ENCODE data around the gene BCL7C. TPM values are rescaled to one million over a fixed set of nuclear protein-coding genes. Genes with fewer than 3 reads are reported as not detected.
"Not testable (repeated sequence)": the region's sequence is repeated elsewhere in the genome, so short reads cannot be mapped to it uniquely, and the experiment has no call there.

The BCL7C gene
- total RNA-seq, 2 donors from 2014 or later: 22.5 to 22.8 TPM

- H3K36me3 Mint-ChIP-seq (ENCODE audit: low read depth): no peaks in the 10 kb centered on the region
- peaks cover 25% of the 10 kb centered on the region for H3K4me1 Mint-ChIP-seq
- no peak for ATAC-seq
- H3K27me3 Mint-ChIP-seq: no peaks in the 10 kb centered on the region
- H3K4me3 Mint-ChIP-seq: peak within 1 kb of the TSS; percentile 63
- peak within 1 kb of the TSS; percentile 67 for H3K27ac Mint-ChIP-seq
- H3K9me3 ChIP-seq (ENCODE audit: control insufficient read depth, low read length, poor library complexity, severe bottlenecking): no peaks in the 10 kb centered on the region
- no peak for DNase-seq
Measured at GRCh38 chr16:30896261-30896888, 2.5 kb upstream of the BCL7C start, which contains the start of gene CTF1. Gene CTF1 (plus strand): TSS chr16:30896614. CDS start chr16:30896644, 30 bp downstream.

GRCh38 chr16:30895627-30896260, 1.9 kb upstream of the BCL7C start:
- H3K36me3 Mint-ChIP-seq (ENCODE audit: low read depth): no peaks in the 10 kb centered on the region
- no peak for ATAC-seq
- H3K4me1 Mint-ChIP-seq: peaks cover 22% of the 10 kb centered on the region
- H3K4me3 Mint-ChIP-seq: peak overlapping the region; percentile 28
- H3K27ac Mint-ChIP-seq: peak overlapping the region; percentile 56
- H3K9me3 ChIP-seq (ENCODE audit: control insufficient read depth, low read length, poor library complexity, severe bottlenecking): no peaks in the 10 kb centered on the region
- H3K27me3 Mint-ChIP-seq: no peaks in the 10 kb centered on the region
- DNase-seq: no peak

- Mint-ChIP-seq H3K27me3 (no peaks in the 10 kb centered on the region), H3K27ac (peak overlapping the region; percentile 56), H3K4me3 (peak overlapping the region; percentile 74), H3K4me1 (peaks cover 22% of the 10 kb centered on the region), H3K36me3 (ENCODE audit: low read depth) (peaks cover 1% of the 10 kb centered on the region)
- DNase-seq (no peak), ATAC-seq (no peak)
- no peaks in the 10 kb centered on the region for H3K9me3 ChIP-seq (ENCODE audit: control insufficient read depth, low read length, poor library complexity, severe bottlenecking)
Measured at GRCh38 chr16:30894540-30895368, 877 bp upstream of the BCL7C start.

- Mint-ChIP-seq H3K36me3 (ENCODE audit: low read depth) (peaks cover 5% of the 10 kb centered on the region), H3K27me3 (no peaks in the 10 kb centered on the region)
Measured at GRCh38 chr16:30893417-30893743, 497 bp downstream of the BCL7C start.

GRCh38 chr16:30892670-30893416, 1.0 kb downstream of the BCL7C start:
- Mint-ChIP-seq H3K4me1 (peaks cover 27% of the 10 kb centered on the region), H3K36me3 (ENCODE audit: low read depth) (peaks cover 5% of the 10 kb centered on the region), H3K27me3 (no peaks in the 10 kb centered on the region), H3K27ac (peak overlapping the region; percentile 62), H3K4me3 (peak overlapping the region; percentile 96)
- no peaks in the 10 kb centered on the region for H3K9me3 ChIP-seq (ENCODE audit: control insufficient read depth, low read length, poor library complexity, severe bottlenecking)
- DNase-seq: no peak
- ATAC-seq: no peak

More at GRCh38 chr16:30893417-30893743, 497 bp downstream of the BCL7C start:
- no peaks in the 10 kb centered on the region for H3K9me3 ChIP-seq (ENCODE audit: control insufficient read depth, low read length, poor library complexity, severe bottlenecking)
- Mint-ChIP-seq H3K4me3 (peak overlapping the region; percentile 96), H3K27ac (peak overlapping the region; percentile 62), H3K4me1 (peaks cover 27% of the 10 kb centered on the region)
- peak in 2 of 3 donors; percentile 24 to 31 for DNase-seq
- peak; percentile 10 for ATAC-seq

GRCh38 chr16:30891043-30891823, 2.6 kb downstream of the BCL7C start:
- Mint-ChIP-seq H3K4me1 (peaks cover 23% of the 10 kb centered on the region), H3K4me3 (peak overlapping the region; percentile 45), H3K27ac (peak overlapping the region; percentile 19)
- not testable (repeated sequence) for H3K36me3 Mint-ChIP-seq (ENCODE audit: low read depth); DNase-seq; ATAC-seq; H3K9me3 ChIP-seq (ENCODE audit: control insufficient read depth, low read length, poor library complexity, severe bottlenecking); H3K27me3 Mint-ChIP-seq

- Mint-ChIP-seq H3K27me3 (no peaks in the 10 kb centered on the region), H3K4me1 (peaks cover 23% of the 10 kb centered on the region), H3K27ac (peak overlapping the region; percentile 19), H3K4me3 (no peak overlapping the region), H3K36me3 (ENCODE audit: low read depth) (peaks cover 9% of the 10 kb centered on the region)
- ATAC-seq (no peak), DNase-seq (no peak)
- no peaks in the 10 kb centered on the region for H3K9me3 ChIP-seq (ENCODE audit: control insufficient read depth, low read length, poor library complexity, severe bottlenecking)
Measured at GRCh38 chr16:30889721-30890120, 4.2 kb downstream of the BCL7C start.

GRCh38 chr16:30888856-30889499, 4.9 kb downstream of the BCL7C start:
- H3K36me3 Mint-ChIP-seq (ENCODE audit: low read depth): peaks cover 9% of the 10 kb centered on the region
- ATAC-seq (no peak), DNase-seq (no peak)
- H3K4me3 Mint-ChIP-seq: no peak overlapping the region
- no peak overlapping the region for H3K27ac Mint-ChIP-seq
- H3K4me1 Mint-ChIP-seq: peaks cover 22% of the 10 kb centered on the region
- no peaks in the 10 kb centered on the region for H3K27me3 Mint-ChIP-seq
- H3K9me3 ChIP-seq (ENCODE audit: control insufficient read depth, low read length, poor library complexity, severe bottlenecking): no peaks in the 10 kb centered on the region

- Mint-ChIP-seq H3K27me3 (no peaks in the 10 kb centered on the region), H3K4me1 (peaks cover 19% of the 10 kb centered on the region), H3K36me3 (ENCODE audit: low read depth) (peaks cover 10% of the 10 kb centered on the region), H3K27ac (no peak overlapping the region), H3K4me3 (no peak overlapping the region)
- DNase-seq (no peak), ATAC-seq (no peak)
- no peaks in the 10 kb centered on the region for H3K9me3 ChIP-seq (ENCODE audit: control insufficient read depth, low read length, poor library complexity, severe bottlenecking)
Measured at GRCh38 chr16:30887927-30888326, 6.0 kb downstream of the BCL7C start.

- Mint-ChIP-seq H3K36me3 (ENCODE audit: low read depth) (peaks cover 12% of the 10 kb centered on the region), H3K4me3 (no peak overlapping the region), H3K27ac (peak overlapping the region; percentile 75), H3K27me3 (no peaks in the 10 kb centered on the region), H3K4me1 (peaks cover 21% of the 10 kb centered on the region)
- H3K9me3 ChIP-seq (ENCODE audit: control insufficient read depth, low read length, poor library complexity, severe bottlenecking): no peaks in the 10 kb centered on the region
- DNase-seq: no peak
- no peak for ATAC-seq
Measured at GRCh38 chr16:30886145-30886544, 7.7 kb downstream of the BCL7C start.

GRCh38 chr16:30885196-30885595, 8.7 kb downstream of the BCL7C start:
- Mint-ChIP-seq H3K27me3 (no peaks in the 10 kb centered on the region), H3K27ac (peak overlapping the region; percentile 80), H3K36me3 (ENCODE audit: low read depth) (peaks cover 12% of the 10 kb centered on the region), H3K4me3 (no peak overlapping the region), H3K4me1 (peaks cover 24% of the 10 kb centered on the region)
- ATAC-seq (no peak), DNase-seq (no peak)
- H3K9me3 ChIP-seq (ENCODE audit: control insufficient read depth, low read length, poor library complexity, severe bottlenecking): no peaks in the 10 kb centered on the region

GRCh38 chr16:30884760-30885159, 9.1 kb downstream of the BCL7C start:
- ATAC-seq (peak; percentile 65), DNase-seq (no peak)
- no peaks in the 10 kb centered on the region for H3K27me3 Mint-ChIP-seq
- no peaks in the 10 kb centered on the region for H3K9me3 ChIP-seq (ENCODE audit: control insufficient read depth, low read length, poor library complexity, severe bottlenecking)
- H3K36me3 Mint-ChIP-seq (ENCODE audit: low read depth): peaks cover 11% of the 10 kb centered on the region
- no peak overlapping the region for H3K4me3 Mint-ChIP-seq
- peaks cover 24% of the 10 kb centered on the region for H3K4me1 Mint-ChIP-seq
- H3K27ac Mint-ChIP-seq: peak overlapping the region; percentile 80
